A673 (cell line): Measurements from ENCODE around the gene DNAH12.

Source experiments
- EZH2 ChIP-seq: fragments of 200-600 bp; sonication (generic); IDR thresholded peaks from 2 replicates; pipeline ENCODE4 v1.6.1; 2017; ENCODE audit warnings: borderline replicate concordance, low read depth, mild to moderate bottlenecking, mixed read lengths, antibody characterized with exemption, low read length; ENCODE audit not compliant: poor library complexity, severe bottlenecking
- TF ChIP-seq, protein P1 (sequence below): fragments of 300-800, 200-600 bp; sonication (generic); conservative IDR thresholded peaks from 2 replicates; pipeline ENCODE4 v1.5.1; 2017; ENCODE audit warnings: low read depth, mild to moderate bottlenecking, antibody characterized with exemption, low read length, moderate library complexity, mixed read lengths

DNA sequence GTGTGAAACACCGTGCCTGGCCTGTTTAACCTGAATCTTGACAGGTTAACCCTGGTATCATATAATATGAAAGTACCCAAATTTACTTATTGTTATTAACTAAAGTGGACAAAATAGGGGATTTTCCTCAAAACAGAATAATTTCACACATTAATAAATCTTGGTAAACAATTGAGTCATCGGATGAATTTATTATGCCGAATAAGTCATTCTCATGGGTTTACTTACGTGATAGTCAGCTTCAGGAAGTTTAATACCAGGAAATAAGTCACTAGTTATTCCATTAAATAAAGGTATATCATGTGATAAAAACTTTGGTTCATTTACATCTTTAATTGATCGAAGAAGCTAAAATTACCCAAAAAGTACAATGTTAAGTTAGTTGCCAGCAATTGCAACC, 99.7 kb downstream of the DNAH12 start:
- TF ChIP-seq, protein P1, sequence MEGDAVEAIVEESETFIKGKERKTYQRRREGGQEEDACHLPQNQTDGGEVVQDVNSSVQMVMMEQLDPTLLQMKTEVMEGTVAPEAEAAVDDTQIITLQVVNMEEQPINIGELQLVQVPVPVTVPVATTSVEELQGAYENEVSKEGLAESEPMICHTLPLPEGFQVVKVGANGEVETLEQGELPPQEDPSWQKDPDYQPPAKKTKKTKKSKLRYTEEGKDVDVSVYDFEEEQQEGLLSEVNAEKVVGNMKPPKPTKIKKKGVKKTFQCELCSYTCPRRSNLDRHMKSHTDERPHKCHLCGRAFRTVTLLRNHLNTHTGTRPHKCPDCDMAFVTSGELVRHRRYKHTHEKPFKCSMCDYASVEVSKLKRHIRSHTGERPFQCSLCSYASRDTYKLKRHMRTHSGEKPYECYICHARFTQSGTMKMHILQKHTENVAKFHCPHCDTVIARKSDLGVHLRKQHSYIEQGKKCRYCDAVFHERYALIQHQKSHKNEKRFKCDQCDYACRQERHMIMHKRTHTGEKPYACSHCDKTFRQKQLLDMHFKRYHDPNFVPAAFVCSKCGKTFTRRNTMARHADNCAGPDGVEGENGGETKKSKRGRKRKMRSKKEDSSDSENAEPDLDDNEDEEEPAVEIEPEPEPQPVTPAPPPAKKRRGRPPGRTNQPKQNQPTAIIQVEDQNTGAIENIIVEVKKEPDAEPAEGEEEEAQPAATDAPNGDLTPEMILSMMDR = no peak
- TF ChIP-seq EZH2 = no peak
